GM12872 (cell line): ENCODE data around the gene NUDCD3.

Experiments
- TF ChIP-seq, protein P1 (sequence below): IDR thresholded peaks from 3 replicates; pipeline ENCODE4 v1.5.1; 2011; ENCODE audit warnings: low read depth, mild to moderate bottlenecking, low read length, moderate library complexity; ENCODE audit not compliant: insufficient read depth

NUDCD3 gene

GRCh38 chr7:44403176-44403759, 87.2 kb downstream of the NUDCD3 start:
- TF ChIP-seq, protein P1, sequence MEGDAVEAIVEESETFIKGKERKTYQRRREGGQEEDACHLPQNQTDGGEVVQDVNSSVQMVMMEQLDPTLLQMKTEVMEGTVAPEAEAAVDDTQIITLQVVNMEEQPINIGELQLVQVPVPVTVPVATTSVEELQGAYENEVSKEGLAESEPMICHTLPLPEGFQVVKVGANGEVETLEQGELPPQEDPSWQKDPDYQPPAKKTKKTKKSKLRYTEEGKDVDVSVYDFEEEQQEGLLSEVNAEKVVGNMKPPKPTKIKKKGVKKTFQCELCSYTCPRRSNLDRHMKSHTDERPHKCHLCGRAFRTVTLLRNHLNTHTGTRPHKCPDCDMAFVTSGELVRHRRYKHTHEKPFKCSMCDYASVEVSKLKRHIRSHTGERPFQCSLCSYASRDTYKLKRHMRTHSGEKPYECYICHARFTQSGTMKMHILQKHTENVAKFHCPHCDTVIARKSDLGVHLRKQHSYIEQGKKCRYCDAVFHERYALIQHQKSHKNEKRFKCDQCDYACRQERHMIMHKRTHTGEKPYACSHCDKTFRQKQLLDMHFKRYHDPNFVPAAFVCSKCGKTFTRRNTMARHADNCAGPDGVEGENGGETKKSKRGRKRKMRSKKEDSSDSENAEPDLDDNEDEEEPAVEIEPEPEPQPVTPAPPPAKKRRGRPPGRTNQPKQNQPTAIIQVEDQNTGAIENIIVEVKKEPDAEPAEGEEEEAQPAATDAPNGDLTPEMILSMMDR: no peak

DNA sequence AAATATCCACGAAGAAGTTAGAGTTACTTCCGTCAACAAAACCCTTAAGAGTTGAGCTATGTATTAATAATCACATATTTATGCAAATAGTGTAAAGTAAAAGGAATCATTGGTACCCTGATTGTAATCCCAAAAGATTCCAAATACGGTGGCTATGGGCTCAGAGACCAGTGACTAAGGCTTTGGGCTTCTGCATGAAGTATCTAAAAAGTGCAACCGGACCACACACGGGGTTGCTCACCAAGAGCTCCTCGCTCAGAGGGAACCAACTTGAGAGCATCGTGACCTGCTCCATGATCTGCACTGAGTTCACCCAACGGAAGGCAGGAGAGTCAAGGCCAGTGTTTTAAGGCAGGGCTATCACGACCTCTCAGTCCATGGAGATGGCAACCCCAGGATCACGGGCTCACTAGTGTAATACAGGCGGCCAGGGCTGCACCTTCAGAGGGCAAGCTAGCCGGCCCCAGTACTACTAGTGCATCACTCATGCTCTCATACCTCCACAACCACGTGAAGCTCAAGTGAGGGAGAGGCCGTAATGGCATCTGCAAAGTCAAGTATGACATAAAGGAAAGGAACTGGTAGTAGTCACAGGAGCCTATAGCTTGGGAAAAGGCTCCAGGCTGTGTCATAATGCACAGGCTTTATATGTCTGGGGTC, 87.9 kb downstream of the NUDCD3 start:
- TF ChIP-seq, protein P1: no peak

DNA sequence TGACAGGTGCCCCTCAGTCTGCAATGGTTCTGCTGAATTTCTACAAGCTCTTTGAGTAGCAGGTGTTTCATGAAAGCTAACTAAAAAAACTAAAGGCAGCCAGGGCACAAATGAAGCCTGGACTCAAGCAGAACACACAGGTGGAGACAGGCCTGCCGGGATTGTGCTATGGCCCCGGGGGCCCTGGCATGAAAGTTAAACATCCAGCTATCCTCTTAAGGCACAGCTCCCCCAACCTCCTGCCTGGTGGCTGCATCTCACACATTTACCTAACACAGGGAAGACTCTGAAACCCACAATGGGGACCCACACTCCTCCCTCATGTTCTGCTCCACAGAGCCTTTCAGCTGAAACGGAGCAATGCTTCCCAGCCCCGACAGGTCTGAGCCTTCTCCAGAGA, 88.8 kb downstream of the NUDCD3 start:
- TF ChIP-seq, protein P1: no peak

DNA sequence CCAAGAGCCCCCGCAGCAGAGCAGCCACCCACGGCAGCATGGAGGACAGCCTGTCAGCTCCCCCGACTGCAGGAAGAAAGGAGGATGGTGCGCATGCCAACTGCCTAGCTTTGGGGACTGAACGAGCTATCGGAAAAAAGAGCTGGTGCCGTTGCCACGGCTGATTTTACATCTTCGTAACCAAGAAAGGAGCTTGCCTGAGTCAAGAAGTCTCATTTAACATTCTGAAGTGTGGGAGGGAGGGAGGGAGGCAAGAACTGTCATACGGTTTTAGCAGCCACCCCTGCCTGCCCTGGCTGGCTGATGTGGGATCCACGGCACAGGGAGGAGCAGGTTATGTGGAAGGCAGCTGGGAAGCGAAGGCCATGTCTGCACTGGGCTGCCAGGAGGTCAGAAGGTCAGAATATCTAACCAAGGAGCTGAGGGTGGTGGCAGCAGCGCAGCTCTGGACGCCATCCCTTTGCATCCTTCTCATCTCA, 90.4 kb downstream of the NUDCD3 start:
- TF ChIP-seq, protein P1: no peak

GRCh38 chr7:44398953-44399574, 91.4 kb downstream of the NUDCD3 start:
- TF ChIP-seq, protein P1: no peak

GRCh38 chr7:44398511-44398911, 91.9 kb downstream of the NUDCD3 start:
- TF ChIP-seq, protein P1: no peak

DNA sequence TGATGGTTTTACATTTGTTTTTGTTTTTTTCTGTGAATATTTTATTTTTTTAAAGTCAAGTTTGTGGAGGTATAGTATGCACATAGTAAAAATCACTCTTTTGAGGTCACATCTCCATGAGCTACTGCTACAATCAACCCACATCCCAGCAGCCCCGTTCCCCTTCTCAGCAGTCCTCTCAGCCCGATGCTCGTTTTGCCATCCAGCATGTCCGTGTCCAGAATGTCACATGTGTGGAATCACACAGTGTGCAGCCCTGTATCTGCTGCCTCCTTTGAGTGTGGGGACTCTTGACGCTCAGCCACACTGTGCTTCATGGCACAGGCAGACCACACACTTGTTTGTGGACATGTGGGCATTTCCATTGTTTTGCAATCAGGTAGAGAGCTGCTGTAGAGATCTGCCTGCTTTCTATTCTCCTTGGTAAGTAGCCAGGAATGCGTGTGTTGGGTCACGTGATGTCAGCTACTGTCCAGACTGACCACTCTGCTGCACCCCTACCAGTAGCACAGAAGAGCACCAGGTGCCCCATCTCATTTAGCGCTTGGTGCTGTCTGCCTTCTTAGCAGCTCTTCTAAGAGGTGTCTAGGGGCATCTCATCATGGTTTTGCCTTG, 93.4 kb downstream of the NUDCD3 start:
- TF ChIP-seq, protein P1: no peak
